Left ventricle myocardium inferior (tissue), 1 donor: Measurements from ENCODE around the gene NHSL1. TPM values are rescaled to one million over a fixed set of nuclear protein-coding genes. Genes with fewer than 3 reads are reported as not detected.
"Not testable (repeated sequence)": the region's sequence is repeated elsewhere in the genome, so short reads cannot be mapped to it uniquely, and the experiment has no call there.

Experiments used
- DNase-seq: peaks from one replicate; pipeline ENCODE4 v3.0.0-alpha.2; 2020
- H3K27ac ChIP-seq: fragments of 200-600 bp; replicated peaks from 2 replicates; pipeline ENCODE4 v1.8.0; 2021
- H3K27me3 ChIP-seq: fragments of 200-600 bp; 2 replicates; pipeline ENCODE4 v1.8.0; 2021; ENCODE audit warnings: low read depth
- H3K36me3 ChIP-seq: fragments of 200-600 bp; 2 replicates; pipeline ENCODE4 v1.8.0; 2021
- H3K4me1 ChIP-seq: fragments of 200-600 bp; 2 replicates; pipeline ENCODE4 v1.8.0; 2021
- H3K4me3 ChIP-seq: fragments of 200-600 bp; 2 replicates; pipeline ENCODE4 v1.8.0; 2021; ENCODE audit warnings: mild to moderate bottlenecking, moderate library complexity
- H3K9me3 ChIP-seq: fragments of 200-600 bp; replicated peaks from 2 replicates; pipeline ENCODE4 v1.8.0; 2021
- CTCF ChIP-seq: fragments of 200-600 bp; IDR thresholded peaks from 2 replicates; pipeline ENCODE4 v1.8.0; 2021; ENCODE audit warnings: antibody characterized with exemption, mild to moderate bottlenecking, borderline replicate concordance
- intact Hi-C: fragments of 100-400 bp; cut with micrococcal nuclease; formaldehyde crosslinking; loops from one replicate; pipeline ENCODE4 v1.11.0; 2022
- total RNA-seq: library from RNA; stranded (reverse); fragmentation: NEBNext Ultra II Directional; extraction: Animal tissue kit (Norgen Biotek cat#: 25700); gene quantifications from one replicate; pipeline ENCODE4 v1.2.1, GENCODE V29; 2021
- donor health status: DM: no; HTN: yes; CAD: no; lungs with severe emphysema.

NHSL1 gene
- total RNA-seq, 1 donor from 2014 or later = 44.7 TPM

- intact Hi-C loops = loop anchor here (5.0 kb wide), 1 partner anchor 161 kb away; no protein-coding TSS in a partner anchor
Measured at GRCh38 chr6:138426500-138427123, 72.7 kb downstream of the NHSL1 start.

GRCh38 chr6:138425256-138425655 lies 74.0 kb downstream of the NHSL1 start:
- Histone ChIP-seq H3K36me3 (peaks cover 25% of the 10 kb centered on the region), H3K4me1 (peaks cover 61% of the 10 kb centered on the region)
- not testable (repeated sequence) for H3K9me3 ChIP-seq, H3K4me3 ChIP-seq, DNase-seq, H3K27me3 ChIP-seq, H3K27ac ChIP-seq
- intact Hi-C loops = loop anchor here (5.0 kb wide), 1 partner anchor 162 kb away; no protein-coding TSS in a partner anchor

More at GRCh38 chr6:138426500-138427123, 72.7 kb downstream of the NHSL1 start:
- Histone ChIP-seq H3K36me3 (peaks cover 14% of the 10 kb centered on the region), H3K4me3 (no peak overlapping the region), H3K9me3 (no peaks in the 10 kb centered on the region), H3K27me3 (no peaks in the 10 kb centered on the region), H3K4me1 (peaks cover 75% of the 10 kb centered on the region), H3K27ac (peak overlapping the region; percentile 83)
- DNase-seq = no peak
- peak; percentile 14 for TF ChIP-seq CTCF

GRCh38 chr6:138424004-138424904 lies 75.0 kb downstream of the NHSL1 start:
- no peak overlapping the region for H3K4me3 ChIP-seq
- peaks cover 26% of the 10 kb centered on the region for H3K36me3 ChIP-seq
- no peak for DNase-seq
- H3K4me1 ChIP-seq = peaks cover 51% of the 10 kb centered on the region
- no peak overlapping the region for H3K27ac ChIP-seq
- no peaks in the 10 kb centered on the region for H3K9me3 ChIP-seq
- H3K27me3 ChIP-seq = no peaks in the 10 kb centered on the region
- TF ChIP-seq CTCF = no peak
- intact Hi-C loops = no loop called here

GRCh38 chr6:138422861-138423260 lies 76.4 kb downstream of the NHSL1 start:
- H3K4me3 ChIP-seq = no peak overlapping the region
- H3K27me3 ChIP-seq = no peaks in the 10 kb centered on the region
- no peak for DNase-seq
- TF ChIP-seq CTCF = no peak
- intact Hi-C loops = no loop called here
- H3K4me1 ChIP-seq = peaks cover 37% of the 10 kb centered on the region
- H3K27ac ChIP-seq = peak overlapping the region; percentile 28
- peaks cover 36% of the 10 kb centered on the region for H3K36me3 ChIP-seq
- no peaks in the 10 kb centered on the region for H3K9me3 ChIP-seq

- Histone ChIP-seq H3K4me3 (no peak overlapping the region), H3K36me3 (peaks cover 45% of the 10 kb centered on the region), H3K27me3 (no peaks in the 10 kb centered on the region), H3K9me3 (no peaks in the 10 kb centered on the region), H3K4me1 (peaks cover 28% of the 10 kb centered on the region), H3K27ac (no peak overlapping the region)
- TF ChIP-seq CTCF = no peak
- intact Hi-C loops = no loop called here
- DNase-seq = no peak
Measured at GRCh38 chr6:138421608-138422007, 77.7 kb downstream of the NHSL1 start.
